ENCODE results near the gene ANGPTL8.
A peak's percentile ranks its signal among the peaks of the same experiment; 100 is the strongest.

ANGPTL8 gene

DNA sequence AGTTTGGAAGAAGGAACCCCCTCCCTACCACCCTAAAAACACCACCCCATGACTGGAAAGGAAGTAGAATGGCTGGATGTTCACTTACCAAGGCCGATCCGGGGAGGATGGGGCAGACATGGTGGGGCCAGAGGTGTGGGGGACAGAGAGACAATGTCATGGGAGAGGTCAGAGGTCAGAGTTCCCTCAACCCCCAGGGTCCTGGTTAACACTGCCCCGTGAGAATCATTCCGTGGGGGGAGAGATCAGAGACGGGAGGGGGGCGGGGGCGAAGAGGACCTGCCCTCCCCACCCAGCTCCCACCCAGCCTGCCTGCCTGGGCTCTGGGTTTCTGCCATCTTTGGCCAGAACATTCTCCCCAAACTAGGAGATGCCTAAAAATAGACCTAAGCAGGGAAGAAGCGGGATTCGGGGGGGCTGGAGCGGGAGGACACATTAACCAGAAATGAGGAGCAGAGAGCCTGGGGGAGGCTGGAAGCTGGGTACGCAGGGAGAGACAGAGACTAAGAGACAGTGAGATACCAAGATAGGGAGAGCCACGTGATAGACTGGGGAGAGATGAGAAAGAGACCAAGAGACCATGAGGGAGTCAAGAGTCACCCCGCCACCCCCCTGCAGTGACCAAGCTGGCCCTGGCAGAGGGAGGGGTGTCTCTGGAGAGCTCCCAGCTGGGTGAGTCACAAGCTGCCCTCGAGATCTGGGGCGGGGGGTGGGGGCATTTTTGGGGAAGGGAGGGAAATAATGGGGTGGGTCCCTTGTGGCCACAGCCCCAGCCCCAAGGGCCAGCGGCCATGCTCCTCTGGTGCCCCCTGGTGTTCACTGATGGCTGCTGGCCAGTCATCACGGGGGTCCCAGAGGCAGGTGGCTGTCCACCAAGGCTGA lies 36.0 kb upstream of the ANGPTL8 start:
- DNase-seq (ENCODE audit: low read depth in 1 of 2, low spot score in 1 of 2) = peak in 1 of 2 donors; percentile 20

GRCh38 chr19:11204076-11204602 lies 35.3 kb upstream of the ANGPTL8 start:
- DNase-seq (ENCODE audit: low read depth in 1 of 2, low spot score in 1 of 2) = no peak

DNA sequence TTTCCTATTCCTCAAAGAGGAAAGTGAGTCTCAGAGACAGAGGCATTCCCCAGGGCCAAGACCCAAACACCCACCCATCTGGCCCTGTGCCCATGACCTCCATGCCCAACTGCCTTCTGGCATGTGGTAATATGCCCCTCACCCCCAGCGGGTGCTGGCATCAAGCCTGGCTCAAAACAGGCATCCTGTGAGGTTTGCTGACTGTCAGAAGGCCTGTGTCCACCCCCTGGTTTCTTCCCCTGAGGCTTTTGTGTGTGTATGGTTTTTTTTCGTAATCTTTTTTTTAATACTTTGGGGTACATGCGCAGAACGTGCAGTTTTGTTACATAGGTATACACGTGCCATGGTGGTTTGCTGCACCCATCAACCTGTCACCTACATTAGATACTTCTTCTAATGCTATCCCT lies 34.5 kb upstream of the ANGPTL8 start:
- DNase-seq (ENCODE audit: low read depth in 1 of 2, low spot score in 1 of 2) = no peak

GRCh38 chr19:11205939-11206570 lies 33.4 kb upstream of the ANGPTL8 start:
- no peak for DNase-seq (ENCODE audit: low read depth in 1 of 2, low spot score in 1 of 2)

GRCh38 chr19:11208561-11209471 lies 30.6 kb upstream of the ANGPTL8 start:
- no peak for DNase-seq (ENCODE audit: low read depth in 1 of 2, low spot score in 1 of 2)

DNA sequence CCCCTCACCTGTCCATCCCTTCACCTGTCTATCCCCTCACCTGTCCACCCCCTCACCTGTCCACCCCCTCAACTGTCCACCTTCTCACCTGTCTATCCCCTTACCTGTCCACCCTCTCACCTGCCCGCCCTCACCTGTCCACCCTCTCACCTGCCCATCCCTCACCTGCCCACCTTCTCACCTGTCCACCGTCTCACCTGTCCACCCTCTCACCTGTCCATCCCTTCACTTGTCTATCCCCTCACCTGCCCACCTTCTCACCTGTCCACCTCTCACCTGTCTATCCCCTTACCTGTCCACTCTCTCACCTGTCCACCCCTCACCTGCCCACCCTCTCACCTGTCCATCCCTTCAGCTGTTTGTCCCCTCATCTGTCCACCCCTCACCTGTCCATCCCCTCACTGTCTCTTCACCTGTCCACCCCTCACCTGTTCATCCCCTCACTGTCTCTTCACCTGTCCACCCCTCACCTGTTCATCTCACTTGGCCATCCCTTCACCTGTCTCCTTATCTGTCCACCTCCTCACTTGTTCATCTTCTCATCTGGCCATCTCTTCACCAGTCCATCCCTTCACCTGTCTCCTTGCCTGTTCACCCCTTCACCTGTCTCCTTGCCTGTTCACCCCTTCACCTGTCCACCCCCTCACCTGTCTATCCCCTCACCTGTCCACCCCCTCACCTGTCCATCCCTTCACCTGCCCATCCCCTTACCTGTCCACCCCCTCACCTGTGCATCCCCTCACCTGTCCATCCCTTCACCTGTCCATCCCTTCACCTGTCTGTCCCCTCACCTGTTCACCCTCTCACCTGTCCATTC lies 29.4 kb upstream of the ANGPTL8 start:
- DNase-seq (ENCODE audit: low read depth in 1 of 2, low spot score in 1 of 2) = no peak

GRCh38 chr19:11210656-11210928 lies 28.8 kb upstream of the ANGPTL8 start:
- DNase-seq (ENCODE audit: low read depth in 1 of 2, low spot score in 1 of 2) = no peak

DNA sequence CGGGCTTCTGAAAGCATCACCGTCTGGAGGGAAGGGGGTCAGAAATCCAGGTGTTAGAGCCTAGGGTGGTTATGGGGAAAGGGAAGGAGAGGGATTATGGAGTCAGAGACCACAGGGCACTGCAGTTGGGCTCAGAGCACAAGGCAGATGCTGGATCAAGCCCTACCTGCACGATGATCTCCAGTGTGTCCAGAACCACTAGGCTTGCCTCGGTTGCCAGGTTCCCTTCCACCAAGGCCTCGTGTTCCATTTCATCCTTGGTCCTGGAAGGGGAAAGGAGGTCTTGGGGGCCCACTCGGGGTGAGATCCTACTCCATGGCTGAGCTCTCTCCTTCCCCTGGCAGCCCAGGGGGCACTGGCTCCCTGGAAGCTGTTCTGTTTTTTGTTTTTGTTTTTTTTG lies 25.0 kb upstream of the ANGPTL8 start:
- no peak for DNase-seq (ENCODE audit: low read depth in 1 of 2, low spot score in 1 of 2)

DNA sequence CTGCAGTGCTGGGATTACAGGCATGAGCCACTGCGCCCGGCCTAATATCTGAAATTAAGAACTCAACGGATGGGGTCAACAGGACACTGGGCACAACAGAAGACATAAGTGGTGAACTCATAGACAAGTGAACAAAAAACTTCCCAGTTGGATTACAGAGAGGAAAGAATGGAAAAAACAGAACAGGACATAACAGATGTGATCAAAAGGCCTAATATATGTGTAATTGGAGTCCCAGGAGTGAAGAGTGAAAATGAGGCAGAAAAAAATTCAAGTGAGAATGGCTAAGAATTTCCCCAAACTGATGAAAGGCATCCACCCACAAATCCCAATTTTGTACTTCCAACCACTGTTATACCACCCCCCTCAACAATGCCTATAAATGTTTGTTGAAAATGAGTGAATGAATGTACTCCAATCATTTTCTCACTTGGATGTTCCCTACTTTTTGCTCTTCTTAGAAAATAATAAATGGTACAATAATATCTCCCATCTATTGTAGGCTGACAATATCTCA lies 18.3 kb upstream of the ANGPTL8 start:
- no peak for DNase-seq (ENCODE audit: low read depth in 1 of 2, low spot score in 1 of 2)

DNA sequence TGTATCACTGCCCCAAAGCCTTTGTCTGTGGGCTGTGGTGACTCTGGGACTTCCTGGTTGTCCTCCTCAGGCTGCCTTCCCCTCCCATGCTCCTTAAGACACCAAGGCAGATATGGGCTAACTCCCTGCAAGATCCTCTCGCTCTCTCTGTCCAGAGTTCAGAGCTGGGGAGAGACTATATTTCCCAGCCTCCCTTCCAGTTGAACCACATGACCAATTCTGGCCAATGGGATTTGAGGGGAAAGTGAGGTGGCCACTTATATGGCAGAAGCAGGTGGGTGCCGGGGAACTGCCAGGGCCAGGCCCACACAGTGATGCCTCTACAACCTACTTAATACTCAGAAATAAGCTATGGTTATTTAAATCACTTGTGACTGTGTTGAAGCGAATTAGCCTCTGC lies 16.2 kb upstream of the ANGPTL8 start:
- DNase-seq (ENCODE audit: low read depth in 1 of 2, low spot score in 1 of 2) = no peak

DNA sequence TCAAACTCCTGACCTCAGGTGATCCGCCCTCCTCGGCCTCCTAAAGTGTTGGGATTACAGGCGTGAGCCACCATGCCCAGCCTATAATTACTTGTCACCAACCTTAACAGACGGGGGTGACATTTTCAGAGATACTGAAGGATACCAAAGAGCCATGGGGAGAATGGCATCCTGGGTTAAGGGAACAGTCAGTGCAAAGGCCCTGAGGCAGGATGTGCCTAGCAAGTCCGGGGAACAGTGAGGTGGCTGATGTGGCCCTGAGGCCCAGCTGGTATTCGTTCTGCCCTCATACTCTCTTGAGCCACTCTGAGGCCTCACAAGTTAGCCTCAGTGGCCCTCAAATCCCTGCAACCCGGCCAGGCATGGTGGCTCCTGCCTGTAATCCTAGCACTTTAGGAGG lies 15.0 kb upstream of the ANGPTL8 start:
- no peak for DNase-seq (ENCODE audit: low read depth in 1 of 2, low spot score in 1 of 2)

- no peak for DNase-seq (ENCODE audit: low read depth in 1 of 2, low spot score in 1 of 2)
These were observed 14.2 kb upstream of the ANGPTL8 start for GRCh38 chr19:11225172-11225571.

DNA sequence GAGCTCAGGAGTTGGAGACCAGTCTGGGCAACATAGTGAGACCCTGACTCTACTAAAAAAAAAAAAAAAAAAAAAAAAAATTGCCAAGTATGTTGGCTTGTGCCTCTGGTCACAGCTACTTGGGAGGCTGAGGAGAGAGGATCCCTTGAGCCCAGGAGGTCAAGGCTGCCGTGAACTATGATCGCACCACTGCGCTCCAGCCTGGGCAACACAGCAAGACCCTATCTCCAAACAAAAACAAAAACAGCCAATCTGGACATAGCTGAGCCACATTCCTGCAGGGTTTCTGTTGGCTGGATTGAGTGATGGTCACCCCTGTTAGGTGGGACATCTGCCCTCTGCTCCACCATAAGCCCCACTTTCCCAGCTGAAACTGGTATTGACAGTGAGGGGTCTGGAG lies 13.6 kb upstream of the ANGPTL8 start:
- no peak for DNase-seq (ENCODE audit: low read depth in 1 of 2, low spot score in 1 of 2)

DNA sequence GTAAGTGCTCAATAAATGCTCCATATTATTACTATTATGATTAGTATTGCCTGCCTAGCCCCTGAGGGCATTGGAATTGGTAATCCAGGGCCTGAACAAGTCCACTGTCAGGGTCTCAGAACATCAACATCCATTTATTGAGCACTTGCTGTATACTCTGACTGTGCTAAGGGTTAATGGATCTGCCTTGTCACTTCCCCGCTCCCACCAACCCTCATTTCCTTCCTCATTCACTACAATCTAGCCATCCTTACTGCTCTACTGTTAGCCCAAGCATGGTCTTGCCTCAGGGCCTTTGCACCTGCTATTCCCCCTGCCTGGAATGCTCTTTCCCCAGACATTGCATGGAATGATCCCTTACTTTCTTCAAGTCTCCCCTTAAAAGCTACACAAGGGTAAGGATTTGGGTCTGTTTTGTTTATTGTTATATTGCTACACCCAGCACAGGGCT lies 12.7 kb upstream of the ANGPTL8 start:
- DNase-seq (ENCODE audit: low read depth in 1 of 2, low spot score in 1 of 2) = no peak

- no peak for DNase-seq (ENCODE audit: low read depth in 1 of 2, low spot score in 1 of 2)
These were observed 12.1 kb upstream of the ANGPTL8 start for GRCh38 chr19:11227195-11227886.

DNA sequence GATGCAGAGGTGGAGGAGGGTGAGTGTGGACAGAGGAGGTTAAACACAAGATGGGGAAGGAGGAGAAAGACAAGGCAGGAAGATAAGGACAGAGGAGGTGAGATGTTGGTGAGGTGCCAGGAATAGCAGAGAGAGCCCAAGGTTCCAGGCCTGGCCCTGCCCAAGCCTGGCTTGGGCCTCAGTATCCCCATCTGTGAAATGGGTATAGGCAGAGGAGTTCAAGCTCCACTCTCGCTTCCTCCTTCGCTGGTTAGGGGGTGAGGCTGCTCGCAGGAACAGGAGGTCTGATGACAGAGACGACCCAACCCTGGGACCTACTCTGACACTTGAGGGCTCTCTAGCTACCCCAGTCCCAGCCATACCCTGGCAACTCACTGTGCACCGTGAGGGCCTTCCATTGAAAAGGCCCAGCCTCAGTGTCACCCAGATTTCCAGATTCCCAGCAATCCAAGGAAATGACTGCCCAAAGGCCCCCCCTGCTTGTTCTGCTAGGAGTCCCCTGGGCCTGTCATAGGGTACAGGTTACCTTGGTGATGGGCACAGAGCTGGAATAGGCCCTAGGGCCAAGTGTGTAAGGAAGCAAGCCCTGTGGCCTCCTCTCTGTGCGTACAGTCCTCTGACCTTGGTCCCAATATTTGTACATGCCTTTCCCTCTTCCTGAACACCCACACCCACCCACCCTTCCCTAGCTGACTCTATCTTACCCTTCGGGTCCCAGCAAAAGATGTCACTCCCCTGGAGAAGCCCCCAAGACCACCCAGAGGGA lies 8.6 kb upstream of the ANGPTL8 start:
- no peak for DNase-seq (ENCODE audit: low read depth in 1 of 2, low spot score in 1 of 2)

DNA sequence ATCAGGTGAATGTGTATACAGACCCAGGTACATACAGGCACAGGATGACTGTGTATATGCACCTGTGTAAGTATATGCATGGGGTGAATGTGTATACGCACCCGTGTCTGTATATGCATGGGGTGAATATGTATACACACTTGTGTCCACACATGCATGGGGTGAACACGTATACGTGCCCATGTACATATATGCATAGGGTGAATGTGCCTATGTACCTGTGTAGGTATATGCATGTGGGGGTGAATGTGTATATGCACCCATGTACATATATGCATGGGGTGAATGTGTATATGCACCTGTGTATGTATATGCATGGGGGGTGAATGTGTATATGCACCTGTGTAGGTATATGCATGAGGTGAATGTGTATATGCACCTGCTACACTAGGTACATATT lies 6.9 kb upstream of the ANGPTL8 start:
- DNase-seq (ENCODE audit: low read depth in 1 of 2, low spot score in 1 of 2) = no peak

DNA sequence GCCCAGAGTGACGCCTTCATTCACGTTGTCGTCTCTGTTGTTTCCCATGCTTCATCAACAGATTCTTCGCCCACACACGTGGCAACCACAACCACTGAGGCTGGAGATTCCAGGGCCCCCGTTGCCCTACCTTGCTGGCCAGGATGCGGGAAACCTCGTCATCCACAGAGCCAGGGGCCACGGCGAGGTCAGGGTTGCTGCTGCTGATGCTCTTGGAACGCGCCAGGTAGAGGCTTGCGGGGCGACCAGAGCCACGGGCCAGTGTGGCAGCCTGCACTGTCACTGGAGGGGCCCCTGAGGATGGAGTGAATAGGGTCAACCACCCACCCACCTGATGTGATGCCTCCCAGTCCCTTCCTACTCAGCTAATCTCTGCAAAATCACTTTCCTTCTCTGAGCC lies 6.3 kb upstream of the ANGPTL8 start:
- DNase-seq (ENCODE audit: low read depth in 1 of 2, low spot score in 1 of 2) = no peak

DNA sequence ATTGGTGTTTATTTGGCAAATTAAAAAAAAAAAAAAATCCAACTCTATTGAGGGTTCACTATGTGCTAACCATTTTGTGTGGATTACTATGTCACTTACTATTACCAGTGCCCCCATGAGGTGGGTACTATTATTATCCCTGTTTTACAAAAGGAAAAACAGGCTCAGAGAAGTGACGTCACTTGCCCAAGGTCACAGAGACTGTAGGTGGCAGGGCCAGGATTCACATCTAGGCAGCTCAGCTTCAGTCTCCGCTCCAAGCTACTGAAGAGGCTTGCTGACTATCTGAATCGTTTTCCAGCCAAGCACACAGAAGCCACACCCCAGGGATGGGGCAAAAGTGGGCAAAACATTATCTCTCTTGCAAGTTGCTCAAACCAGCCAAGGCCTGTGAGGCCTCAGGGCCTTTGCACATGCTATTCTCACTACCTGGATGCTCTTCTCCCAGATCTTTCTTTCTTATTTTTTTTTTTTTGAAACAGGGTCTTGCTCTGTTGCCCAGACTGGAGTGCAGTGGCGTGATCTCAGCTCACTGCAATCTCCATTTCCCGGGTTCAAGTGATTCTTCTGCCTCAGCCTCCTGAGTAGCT lies 4.8 kb upstream of the ANGPTL8 start:
- DNase-seq (ENCODE audit: low read depth in 1 of 2, low spot score in 1 of 2) = no peak
